Measurements from ENCODE around the gene NAALADL2. TPM values are rescaled to one million over a fixed set of nuclear protein-coding genes. Genes with fewer than 3 reads are reported as not detected.

Gene NAALADL2
- total and polyA plus RNA-seq, 4 donors, result 0.28 to 4.6 (median 3.1) TPM

GRCh38 chr3:175428466-175428865 is 569.3 kb downstream of the NAALADL2 start (continued):
- TF ChIP-seq ATF3 (IDR thresholded peaks at IDR 0.05), result no peak
- TF ChIP-seq CTCF (IDR thresholded peaks at IDR 0.05; ENCODE audit: low read depth, low read length, missing input control), result no peak
- no peak for TF ChIP-seq SP1 (IDR thresholded peaks at IDR 0.05)
- no peak for TF ChIP-seq JUND (IDR thresholded peaks at IDR 0.05)
- TF ChIP-seq HNF4A (conservative IDR thresholded peaks at IDR 0.05), result no peak

GRCh38 chr3:175430983-175431773 is 572.0 kb downstream of the NAALADL2 start:
- Histone ChIP-seq H3K4me1 (ENCODE audit: control insufficient read depth in 4 of 4, insufficient read depth in 4 of 4, low read length in 3 of 4) (peaks cover 0 to 15% (median 6%) of the 10 kb centered on the region in 4 donors), H3K36me3 (ENCODE audit: control insufficient read depth in 4 of 4, insufficient read depth in 3 of 4, low read depth in 1 of 4, low read length in 3 of 4) (no peaks in the 10 kb centered on the region), H3K4me3 (ENCODE audit: low read depth in 1 of 3, low read length in 3 of 3) (peak overlapping the region in 1 of 3 donors; percentile 41), H3K27ac (ENCODE audit: low read depth in 1 of 2, low read length in 2 of 2) (peak overlapping the region in 1 of 2 donors; percentile 41), H3K9ac (ENCODE audit: low read depth in 1 of 2, low read length in 2 of 2) (no peak overlapping the region), H3K27me3 (ENCODE audit: control insufficient read depth in 4 of 4, insufficient read depth in 4 of 4, low read length in 3 of 4) (no peaks in the 10 kb centered on the region), H3K9me3 (ENCODE audit: control insufficient read depth in 4 of 4, low read length in 3 of 4) (no peaks in the 10 kb centered on the region)
- 24% methylated on average over 8 of the region's 8 CpGs for WGBS
- DNase-seq (ENCODE audit: low spot score), result no peak
- TF ChIP-seq ATF3 (IDR thresholded peaks at IDR 0.05) (no peak), SP1 (IDR thresholded peaks at IDR 0.05) (peak; percentile 90), FOXA2 (IDR thresholded peaks at IDR 0.05) (peak; percentile 25), CTCF (IDR thresholded peaks at IDR 0.05; ENCODE audit: low read depth, low read length, missing input control) (no peak), TAF1 (conservative IDR thresholded peaks at IDR 0.05) (no peak), RAD21 (IDR thresholded peaks at IDR 0.05) (peak; percentile 47 to 51), HNF4G (IDR thresholded peaks at IDR 0.05) (peak; percentile 90), REST (IDR thresholded peaks at IDR 0.05) (no peak), FOXA1 (IDR thresholded peaks at IDR 0.05) (no peak), ZBTB33 (IDR thresholded peaks at IDR 0.05) (no peak), EGR1 (IDR thresholded peaks at IDR 0.05; ENCODE audit: low read depth in 2 of 2) (no peak), RXRA (IDR thresholded peaks at IDR 0.05) (peak; percentile 49 to 52), MAX (IDR thresholded peaks at IDR 0.05) (no peak), GABPA (IDR thresholded peaks at IDR 0.05 in 1 of 2, conservative IDR thresholded peaks at IDR 0.05 in 1 of 2) (peak in 1 of 2 donors; percentile 9), YY1 (IDR thresholded peaks at IDR 0.05) (peak; percentile 54), HNF4A (conservative IDR thresholded peaks at IDR 0.05) (peak; percentile 95 to 97), NR2F2 (IDR thresholded peaks at IDR 0.05) (no peak), JUND (IDR thresholded peaks at IDR 0.05) (peak in 1 of 2 donors; percentile 35)

Data from liver (tissue), 9 donors.